Fibroblast of villous mesenchyme (primary cell): ENCODE results near the gene TMEM115. TPM values are rescaled to one million over a fixed set of nuclear protein-coding genes. Genes with fewer than 3 reads are reported as not detected.
A peak's percentile ranks its signal among the peaks of the same experiment; 100 is the strongest.

Experiments used
- DNase-seq: peaks from one replicate; pipeline ENCODE4 v3.0.0-alpha.2; 2010; ENCODE audit warnings: low read depth
- H3K4me3 ChIP-seq: 2 replicates; pipeline ENCODE4 v1.5.1; 2011; ENCODE audit warnings: low read depth, mild to moderate bottlenecking, low read length
- total RNA-seq: library from RNA; depleted of rRNA; stranded (reverse); fragments of >200 nt; gene quantifications from 2 replicates; pipeline ENCODE4 v1.2.3, GENCODE V29; 2012
- TF ChIP-seq, protein P1 (sequence below): IDR thresholded peaks from 2 replicates; pipeline ENCODE4 v1.5.1; 2012; ENCODE audit warnings: low read depth, mild to moderate bottlenecking, low read length; ENCODE audit not compliant: insufficient read depth

The TMEM115 gene
- total RNA-seq, 1 donor = 55.3 TPM

GRCh38 chr3:50354186-50354764 lies 5.0 kb downstream of the TMEM115 start:
- no peak for DNase-seq
- no peak overlapping the region for H3K4me3 ChIP-seq
- TF ChIP-seq, protein P1, sequence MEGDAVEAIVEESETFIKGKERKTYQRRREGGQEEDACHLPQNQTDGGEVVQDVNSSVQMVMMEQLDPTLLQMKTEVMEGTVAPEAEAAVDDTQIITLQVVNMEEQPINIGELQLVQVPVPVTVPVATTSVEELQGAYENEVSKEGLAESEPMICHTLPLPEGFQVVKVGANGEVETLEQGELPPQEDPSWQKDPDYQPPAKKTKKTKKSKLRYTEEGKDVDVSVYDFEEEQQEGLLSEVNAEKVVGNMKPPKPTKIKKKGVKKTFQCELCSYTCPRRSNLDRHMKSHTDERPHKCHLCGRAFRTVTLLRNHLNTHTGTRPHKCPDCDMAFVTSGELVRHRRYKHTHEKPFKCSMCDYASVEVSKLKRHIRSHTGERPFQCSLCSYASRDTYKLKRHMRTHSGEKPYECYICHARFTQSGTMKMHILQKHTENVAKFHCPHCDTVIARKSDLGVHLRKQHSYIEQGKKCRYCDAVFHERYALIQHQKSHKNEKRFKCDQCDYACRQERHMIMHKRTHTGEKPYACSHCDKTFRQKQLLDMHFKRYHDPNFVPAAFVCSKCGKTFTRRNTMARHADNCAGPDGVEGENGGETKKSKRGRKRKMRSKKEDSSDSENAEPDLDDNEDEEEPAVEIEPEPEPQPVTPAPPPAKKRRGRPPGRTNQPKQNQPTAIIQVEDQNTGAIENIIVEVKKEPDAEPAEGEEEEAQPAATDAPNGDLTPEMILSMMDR = no peak

DNA sequence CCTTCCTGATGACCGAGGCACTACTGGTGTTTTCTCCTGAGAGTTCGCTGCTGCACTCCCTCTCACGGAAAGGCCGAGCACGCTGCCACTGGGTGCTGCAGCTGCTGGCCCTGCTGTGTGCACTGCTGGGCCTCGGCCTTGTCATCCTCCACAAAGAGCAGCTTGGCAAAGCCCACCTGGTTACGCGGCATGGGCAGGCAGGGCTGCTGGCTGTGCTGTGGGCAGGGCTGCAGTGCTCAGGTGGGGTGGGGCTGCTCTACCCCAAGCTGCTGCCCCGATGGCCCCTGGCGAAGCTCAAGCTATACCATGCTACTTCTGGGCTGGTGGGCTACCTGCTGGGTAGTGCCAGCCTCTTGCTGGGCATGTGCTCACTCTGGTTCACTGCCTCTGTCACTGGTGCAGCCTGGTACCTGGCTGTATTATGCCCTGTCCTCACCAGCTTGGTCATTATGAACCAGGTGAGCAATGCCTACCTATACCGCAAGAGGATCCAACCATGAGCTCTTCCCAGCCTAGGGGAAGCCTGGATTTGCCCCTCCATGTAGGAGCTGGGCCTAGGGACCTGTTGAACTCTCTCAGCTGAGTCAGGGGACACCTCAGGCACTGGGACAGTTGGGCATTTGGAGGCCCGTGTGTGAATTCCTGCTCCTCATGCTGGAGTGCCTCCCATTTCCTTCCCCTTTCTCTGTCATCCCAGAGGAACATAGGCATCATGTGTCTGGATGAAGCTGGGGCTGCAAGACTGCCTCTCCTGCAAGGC lies 5.9 kb downstream of the TMEM115 start:
- TF ChIP-seq, protein P1 = no peak
- no peak for DNase-seq
- H3K4me3 ChIP-seq = no peak overlapping the region

DNA sequence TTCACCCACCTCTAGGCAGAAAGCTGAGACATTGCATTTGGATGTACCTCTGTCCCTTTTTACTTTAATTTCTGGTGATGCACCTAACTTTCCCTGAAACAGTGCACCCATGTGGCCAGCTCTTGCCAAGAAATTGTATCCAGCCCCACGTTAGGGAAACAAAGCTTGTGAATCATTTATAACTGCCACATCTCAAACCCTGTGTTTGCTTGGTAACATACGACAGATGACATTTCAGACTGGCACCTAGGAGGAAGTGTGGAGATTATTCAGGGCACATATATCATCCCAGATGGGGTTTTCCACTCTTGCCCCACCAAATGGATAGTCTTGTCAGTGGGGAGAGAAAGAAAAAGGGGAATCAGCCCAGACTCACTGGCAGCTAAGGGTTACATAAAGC lies 6.5 kb downstream of the TMEM115 start:
- TF ChIP-seq, protein P1 = peak; percentile 29
- H3K4me3 ChIP-seq = no peak overlapping the region
- no peak for DNase-seq

DNA sequence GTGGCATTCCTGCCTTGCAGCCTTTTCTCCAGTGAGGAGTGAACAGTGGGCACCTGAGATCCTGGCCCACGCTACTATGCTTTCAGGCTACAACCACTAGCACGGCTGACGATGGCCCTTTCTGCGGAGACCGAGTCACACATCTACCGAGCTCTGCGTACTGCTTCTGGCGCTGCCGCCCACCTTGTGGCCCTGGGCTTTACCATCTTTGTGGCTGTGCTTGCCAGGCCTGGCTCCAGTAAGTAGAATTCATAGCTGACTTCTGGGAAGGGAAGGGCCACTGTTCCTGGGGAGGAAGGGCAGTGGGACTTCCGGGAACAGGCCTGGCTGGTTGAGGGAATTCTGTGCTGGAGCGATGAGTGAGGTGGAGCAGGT lies 8.0 kb downstream of the TMEM115 start:
- peak overlapping the region; percentile 97 for H3K4me3 ChIP-seq

GRCh38 chr3:50350527-50351322 lies 8.6 kb downstream of the TMEM115 start, which contains the start of the genes CYB561D2 and NPRL2:
Gene CYB561D2 (plus strand): TSS chr3:50350862. CDS start chr3:50351434, 572 bp downstream.
Gene NPRL2 (minus strand): TSS chr3:50350775. CDS start chr3:50350652, 123 bp downstream.
- peak within 1 kb of the TSS; percentile 97 for H3K4me3 ChIP-seq
- TF ChIP-seq, protein P1 = no peak
- peak; percentile 94 for DNase-seq

More for the DNA sequence above, 8.0 kb downstream of the TMEM115 start:
- no peak for DNase-seq
- TF ChIP-seq, protein P1 = no peak

DNA sequence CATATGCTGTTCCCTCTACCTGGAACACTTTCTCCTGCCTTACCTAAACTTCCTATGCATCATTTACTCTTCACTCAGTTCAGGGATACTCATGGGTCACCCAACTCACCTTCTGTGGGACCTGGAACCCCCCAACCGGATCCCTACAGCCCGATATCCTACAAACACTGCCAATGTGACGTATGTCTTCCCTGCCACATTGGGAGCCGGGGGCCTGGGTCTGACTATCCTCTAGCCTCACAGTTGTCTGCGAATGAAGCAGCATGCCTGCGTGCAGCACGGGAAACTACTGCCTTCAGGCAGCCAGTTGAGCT lies 9.2 kb downstream of the TMEM115 start:
- TF ChIP-seq, protein P1 = no peak
- H3K4me3 ChIP-seq = peak overlapping the region; percentile 97
- no peak for DNase-seq
